Measurements from ENCODE around the gene TRERF1. TPM values are rescaled to one million over a fixed set of nuclear protein-coding genes. Genes with fewer than 3 reads are reported as not detected.

Gene TRERF1
- total RNA-seq, 4 donors from 2014 or later: 1.6 to 4.1 (median 2.6) TPM

GRCh38 chr6:42443312-42444060 is 8.2 kb downstream of the TRERF1 start:
- Histone ChIP-seq H3K27me3 (no peaks in the 10 kb centered on the region), H3K27ac (no peak overlapping the region), H3K36me3 (no peaks in the 10 kb centered on the region), H3K4me1 (peaks cover 0 to 6% of the 10 kb centered on the region in 2 donors), H3K4me3 (replicated peaks in 1 of 3) (no peak overlapping the region), H3K9me3 (no peaks in the 10 kb centered on the region)
- TF ChIP-seq POLR2A (IDR thresholded peaks at IDR 0.05): no peak
- TF ChIP-seq CTCF (IDR thresholded peaks at IDR 0.05): no peak
- 73 to 76% methylated on average over 11 of the region's 11 CpGs for WGBS, 2 donors
- intact Hi-C loops (cut with DNase I): no loop called here
- no peak for DNase-seq

- intact Hi-C loops (cut with DNase I): no loop called here
- H3K9me3 ChIP-seq: no peaks in the 10 kb centered on the region
- H3K27me3 ChIP-seq: no peaks in the 10 kb centered on the region
- H3K4me1 ChIP-seq: peaks cover 0 to 6% of the 10 kb centered on the region in 2 donors
- 86% methylated on average over 5 of the region's 5 CpGs for WGBS, 2 donors
- no peaks in the 10 kb centered on the region for H3K36me3 ChIP-seq
- no peak for TF ChIP-seq POLR2A (IDR thresholded peaks at IDR 0.05)
- no peak for TF ChIP-seq CTCF (IDR thresholded peaks at IDR 0.05)
- DNase-seq: no peak
- no peak overlapping the region for H3K4me3 ChIP-seq (replicated peaks in 1 of 3)
- peak overlapping the region in 1 of 3 donors; percentile 31 for H3K27ac ChIP-seq
Observed at GRCh38 chr6:42441697-42442081, 10.0 kb downstream of the TRERF1 start.

- H3K36me3 ChIP-seq: no peaks in the 10 kb centered on the region
- peak in 1 of 2 donors; percentile 4 for DNase-seq
- intact Hi-C loops (cut with DNase I): no loop called here
- H3K4me3 ChIP-seq (replicated peaks in 1 of 3): no peak overlapping the region
- TF ChIP-seq CTCF (IDR thresholded peaks at IDR 0.05): no peak
- no peak for TF ChIP-seq POLR2A (IDR thresholded peaks at IDR 0.05)
- no peaks in the 10 kb centered on the region for H3K27me3 ChIP-seq
- H3K4me1 ChIP-seq: peaks cover 0 to 6% of the 10 kb centered on the region in 2 donors
- peak overlapping the region in 2 of 3 donors; percentile 15 to 31 for H3K27ac ChIP-seq
- 66 to 73% methylated on average over 12 of the region's 12 CpGs for WGBS, 2 donors
- H3K9me3 ChIP-seq: no peaks in the 10 kb centered on the region
Observed at GRCh38 chr6:42440778-42441696, 10.7 kb downstream of the TRERF1 start.

GRCh38 chr6:42440027-42440426 is 11.7 kb downstream of the TRERF1 start:
- TF ChIP-seq POLR2A (IDR thresholded peaks at IDR 0.05): no peak
- no peak for TF ChIP-seq CTCF (IDR thresholded peaks at IDR 0.05)
- Histone ChIP-seq H3K27me3 (no peaks in the 10 kb centered on the region), H3K27ac (no peak overlapping the region), H3K9me3 (no peaks in the 10 kb centered on the region), H3K4me1 (peaks cover 0 to 6% of the 10 kb centered on the region in 2 donors), H3K4me3 (replicated peaks in 1 of 3) (no peak overlapping the region), H3K36me3 (no peaks in the 10 kb centered on the region)
- intact Hi-C loops (cut with DNase I): no loop called here
- DNase-seq: peak; percentile 3 to 9
- 68 to 75% methylated on average over 6 of the region's 6 CpGs for WGBS, 2 donors

Data from thyroid gland (tissue), 4 donors.